Measurements from ENCODE around the gene SPATA3. TPM values are rescaled to one million over a fixed set of nuclear protein-coding genes. Genes with fewer than 3 reads are reported as not detected.

Gene SPATA3
- total RNA-seq (not detected in 2 replicates), polyA plus RNA-seq (not detected in 2 replicates), polyA minus RNA-seq (ENCODE audit: low replicate concordance) (not detected in 2 replicates)
- polyA plus RNA-seq (2012): not detected in 2 replicates

GRCh38 chr2:230995821-230996220 is at the start of gene SPATA3:
SPATA3 (plus strand) TSS chr2:230996121; CDS start chr2:230996234, 113 bp downstream.
- Histone ChIP-seq H2AFZ (ENCODE audit: low read length) (no peak within 1 kb of the TSS), H3K27ac (ENCODE audit: insufficient read depth, low read length) (no peak within 1 kb of the TSS), H3K27me3 (ENCODE audit: control insufficient read depth, insufficient read depth, low read length) (peaks cover 8% of the 10 kb centered on the region), H3K4me3 (replicated peaks in 1 of 4; ENCODE audit: control extremely low read depth in 1 of 4, insufficient read depth in 1 of 4, low read depth in 3 of 4, low read length in 4 of 4) (no peak within 1 kb of the TSS), H3K4me1 (ENCODE audit: control insufficient read depth, extremely low read depth, insufficient read depth, low read length) (no peaks in the 10 kb centered on the region), H3K36me3 (ENCODE audit: control insufficient read depth, insufficient read depth, low read length) (no peaks in the 10 kb centered on the region), H3K9ac (ENCODE audit: insufficient read depth, low read length) (no peak within 1 kb of the TSS), H3K4me2 (ENCODE audit: extremely low read depth, insufficient read depth, low read length) (no peak within 1 kb of the TSS), H3K79me2 (ENCODE audit: control insufficient read depth, insufficient read depth, low read length) (no peaks in the 10 kb centered on the region), H4K20me1 (ENCODE audit: control insufficient read depth, extremely low read depth, insufficient read depth, low read length) (no peaks in the 10 kb centered on the region), H3K9me3 (ENCODE audit: control insufficient read depth, insufficient read depth, low read depth, low read length) (no peaks in the 10 kb centered on the region)
- no peak for TF ChIP-seq CTCF (conservative IDR thresholded peaks at IDR 0.05 in 1 of 2, IDR thresholded peaks at IDR 0.05 in 1 of 2; ENCODE audit: low read depth in 1 of 2, low read length in 2 of 2)
- no peak for TF ChIP-seq EZH2 (IDR thresholded peaks at IDR 0.05; ENCODE audit: low read length, missing control alignments)
- DNase-seq (ENCODE audit: low read depth in 2 of 2): no peak

DNA sequence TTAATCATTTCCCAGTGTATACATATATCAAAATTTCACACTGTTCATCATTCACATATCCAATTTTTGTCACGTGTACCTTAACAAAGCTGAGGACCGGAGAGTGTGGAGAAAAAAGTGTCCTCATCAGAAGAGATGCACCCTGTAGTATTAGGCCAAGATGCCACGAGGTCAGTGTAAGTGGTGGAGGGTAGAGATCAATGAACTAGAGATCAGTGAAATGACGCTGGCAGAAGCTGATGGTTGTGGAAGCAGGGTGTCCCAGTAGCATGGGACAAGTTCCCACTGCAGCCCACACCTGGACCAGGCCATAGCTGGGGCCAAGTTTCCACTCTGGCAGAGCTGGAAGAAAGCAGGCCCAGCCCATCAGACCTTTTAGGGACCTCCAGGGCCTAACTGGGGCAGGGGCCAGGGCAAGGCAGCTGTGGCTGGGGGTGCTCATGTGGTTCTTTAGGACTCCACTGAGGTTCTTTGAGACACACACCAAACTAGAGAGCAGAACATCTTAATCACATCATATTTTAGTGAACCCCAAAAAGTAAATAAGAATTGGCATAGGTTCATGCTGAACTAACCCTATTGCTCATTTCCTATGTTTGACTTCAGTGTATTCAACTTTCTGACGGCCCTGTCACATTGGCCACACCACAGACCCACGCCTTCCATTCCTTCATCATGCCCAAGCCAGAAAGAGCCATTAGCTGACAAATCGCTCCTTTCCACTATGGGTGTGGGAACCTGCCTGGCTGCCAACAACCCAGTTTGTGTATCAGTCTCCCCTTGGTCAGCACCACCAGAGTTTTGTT is 49.3 kb upstream of the SPATA3 start:
- Histone ChIP-seq H3K9ac (ENCODE audit: insufficient read depth, low read length) (no peak overlapping the region), H3K4me2 (ENCODE audit: extremely low read depth, insufficient read depth, low read length) (no peak overlapping the region), H3K27ac (ENCODE audit: insufficient read depth, low read length) (no peak overlapping the region), H3K36me3 (ENCODE audit: control insufficient read depth, insufficient read depth, low read length) (no peaks in the 10 kb centered on the region), H3K4me1 (ENCODE audit: control insufficient read depth, extremely low read depth, insufficient read depth, low read length) (no peaks in the 10 kb centered on the region), H3K27me3 (ENCODE audit: control insufficient read depth, insufficient read depth, low read length) (no peaks in the 10 kb centered on the region), H3K79me2 (ENCODE audit: control insufficient read depth, insufficient read depth, low read length) (no peaks in the 10 kb centered on the region), H3K4me3 (replicated peaks in 1 of 4; ENCODE audit: control extremely low read depth in 1 of 4, insufficient read depth in 1 of 4, low read depth in 3 of 4, low read length in 4 of 4) (no peak overlapping the region), H3K9me3 (ENCODE audit: control insufficient read depth, insufficient read depth, low read depth, low read length) (no peaks in the 10 kb centered on the region), H2AFZ (ENCODE audit: low read length) (no peak overlapping the region), H4K20me1 (ENCODE audit: control insufficient read depth, extremely low read depth, insufficient read depth, low read length) (no peaks in the 10 kb centered on the region)
- TF ChIP-seq CTCF (conservative IDR thresholded peaks at IDR 0.05 in 1 of 2, IDR thresholded peaks at IDR 0.05 in 1 of 2; ENCODE audit: low read depth in 1 of 2, low read length in 2 of 2) (no peak), EZH2 (IDR thresholded peaks at IDR 0.05; ENCODE audit: low read length, missing control alignments) (no peak)
- no peak for DNase-seq (ENCODE audit: low read depth in 2 of 2)

GRCh38 chr2:230947235-230947576 is 48.7 kb upstream of the SPATA3 start:
- no peak overlapping the region for H3K4me2 ChIP-seq (ENCODE audit: extremely low read depth, insufficient read depth, low read length)
- no peak overlapping the region for H3K27ac ChIP-seq (ENCODE audit: insufficient read depth, low read length)
- no peaks in the 10 kb centered on the region for H4K20me1 ChIP-seq (ENCODE audit: control insufficient read depth, extremely low read depth, insufficient read depth, low read length)

More at GRCh38 chr2:230947235-230947576, 48.7 kb upstream of the SPATA3 start:
- no peak for DNase-seq (ENCODE audit: low read depth in 2 of 2)
- Histone ChIP-seq H3K9me3 (ENCODE audit: control insufficient read depth, insufficient read depth, low read depth, low read length) (no peaks in the 10 kb centered on the region), H3K79me2 (ENCODE audit: control insufficient read depth, insufficient read depth, low read length) (no peaks in the 10 kb centered on the region), H2AFZ (ENCODE audit: low read length) (no peak overlapping the region), H3K9ac (ENCODE audit: insufficient read depth, low read length) (no peak overlapping the region), H3K27me3 (ENCODE audit: control insufficient read depth, insufficient read depth, low read length) (no peaks in the 10 kb centered on the region), H3K4me1 (ENCODE audit: control insufficient read depth, extremely low read depth, insufficient read depth, low read length) (no peaks in the 10 kb centered on the region), H3K4me3 (replicated peaks in 1 of 4; ENCODE audit: control extremely low read depth in 1 of 4, insufficient read depth in 1 of 4, low read depth in 3 of 4, low read length in 4 of 4) (no peak overlapping the region), H3K36me3 (ENCODE audit: control insufficient read depth, insufficient read depth, low read length) (no peaks in the 10 kb centered on the region)
- no peak for TF ChIP-seq CTCF (conservative IDR thresholded peaks at IDR 0.05 in 1 of 2, IDR thresholded peaks at IDR 0.05 in 1 of 2; ENCODE audit: low read depth in 1 of 2, low read length in 2 of 2)
